ENCODE data around the gene IQCM.

DNA sequence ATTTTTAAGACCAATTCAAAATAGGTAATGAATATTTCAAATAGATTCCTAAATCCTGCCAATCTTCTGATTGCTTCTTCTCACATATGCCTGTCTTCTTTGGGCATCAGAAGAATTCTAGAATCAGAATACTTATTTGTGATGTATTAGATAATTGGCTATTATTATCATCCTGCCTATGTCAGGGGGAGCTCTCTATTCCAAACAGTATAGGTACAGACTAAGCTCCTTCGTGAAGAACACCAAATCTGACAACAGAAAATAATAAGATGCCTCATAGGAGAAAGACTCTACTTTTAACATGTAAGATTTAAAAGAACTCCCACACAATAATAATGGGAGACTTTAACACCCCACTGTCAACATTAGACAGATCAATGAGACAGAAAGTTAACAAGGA lies at the start of gene IQCM:
- TF ChIP-seq CTCF (conservative IDR thresholded peaks at IDR 0.05; ENCODE audit: low read length) (no peak), EZH2phosphoT487 (IDR thresholded peaks at IDR 0.05; ENCODE audit: borderline replicate concordance) (no peak)

Measured in Loucy (cell line).